A204.1 (cell line): Measurements from ENCODE around the gene OSBPL5.
"Not testable (repeated sequence)": the region's sequence is repeated elsewhere in the genome, so short reads cannot be mapped to it uniquely, and the experiment has no call there.

Source experiments
- FAIRE-seq: peaks from 2 replicates; lab custom pipeline; 2012; peaks lifted over from hg19 to GRCh38; lab: Jason Lieb, UNC

The OSBPL5 gene

DNA sequence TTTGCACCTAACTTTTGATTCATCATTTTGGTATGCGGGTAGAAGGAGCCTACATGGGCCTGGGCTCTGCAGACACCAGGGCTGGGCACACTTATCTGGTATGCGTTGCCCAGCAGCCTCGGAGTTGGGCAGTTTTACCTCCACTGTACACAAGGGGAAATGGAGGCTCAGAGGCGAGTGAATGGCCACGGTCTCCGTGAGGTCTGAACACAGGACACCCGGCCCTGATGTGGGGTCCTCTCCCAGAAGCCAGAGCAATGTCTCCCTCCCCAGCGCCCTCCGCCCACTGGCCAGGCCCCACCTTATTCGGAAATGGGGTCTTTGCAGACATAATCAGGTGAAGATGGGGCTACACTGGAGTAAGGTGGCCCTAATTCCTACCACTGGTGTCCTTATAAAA is 43.7 kb downstream of the OSBPL5 start:
- no peak for FAIRE-seq

DNA sequence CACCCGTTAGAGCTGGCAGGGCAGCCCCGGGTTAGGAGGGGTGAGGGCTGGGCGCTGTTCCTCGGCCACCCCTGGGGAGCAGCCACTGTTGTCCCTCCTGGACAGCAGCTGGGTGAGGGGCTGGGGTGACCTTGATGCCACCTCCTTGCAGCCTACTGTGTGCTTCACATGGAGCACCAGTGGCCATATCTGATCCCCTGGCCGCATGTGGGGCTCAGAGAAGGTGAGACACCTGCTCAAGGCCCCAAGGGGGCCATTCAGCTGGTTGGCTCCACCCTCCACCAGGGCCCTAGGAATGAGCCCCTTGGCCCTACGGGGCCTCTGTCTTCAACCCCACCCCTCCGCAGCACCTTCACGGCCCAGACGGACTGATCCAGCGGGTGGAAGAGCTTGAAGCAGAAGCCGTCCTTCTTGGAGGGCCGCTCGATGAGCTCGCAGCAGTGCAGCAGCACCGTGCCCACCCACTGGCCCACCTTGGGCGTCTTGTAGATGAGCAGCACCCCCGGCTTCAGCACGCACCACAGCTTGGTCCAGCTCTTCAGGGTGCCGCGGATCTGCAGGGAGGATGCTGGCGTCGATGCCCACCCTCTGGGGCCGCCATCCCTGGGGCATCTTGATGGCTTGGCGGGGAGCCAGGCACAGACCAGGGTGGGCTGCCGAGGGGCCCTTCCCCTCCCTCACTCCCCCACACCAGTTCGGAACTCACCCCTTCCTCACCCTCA is 44.9 kb downstream of the OSBPL5 start:
- FAIRE-seq, result no peak

DNA sequence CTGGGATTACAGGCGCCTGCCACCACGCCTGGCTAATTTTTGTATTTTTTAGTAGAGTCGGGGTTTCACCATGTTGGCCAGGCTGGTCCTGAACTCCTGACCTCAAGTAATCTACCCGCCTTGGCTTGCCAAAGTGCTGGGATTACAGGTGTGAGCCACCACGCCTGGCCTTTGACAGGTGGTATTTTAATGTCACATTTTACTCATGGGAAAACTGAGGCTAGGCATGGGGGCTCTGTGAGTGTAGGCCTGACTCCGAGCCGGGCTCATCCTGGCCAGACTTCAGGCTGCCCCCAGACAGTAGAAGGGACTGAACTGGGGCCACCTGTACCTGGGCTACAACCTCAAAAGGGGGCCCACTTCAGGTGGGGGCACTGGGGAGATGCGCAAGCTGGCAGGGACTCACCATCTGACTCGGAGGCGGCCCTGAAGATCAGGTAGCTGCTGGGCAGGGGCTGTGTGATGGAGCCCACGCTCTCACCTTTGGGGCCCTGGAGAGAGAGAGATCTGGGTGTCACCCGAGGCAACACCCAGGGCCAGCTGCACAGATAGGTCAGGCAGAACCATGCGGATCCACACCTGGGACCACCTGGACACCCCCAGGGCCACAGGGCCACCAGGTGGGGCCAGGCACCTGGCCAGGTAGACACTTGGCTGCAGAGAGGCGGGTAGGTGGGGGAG is 45.8 kb downstream of the OSBPL5 start:
- no peak for FAIRE-seq

DNA sequence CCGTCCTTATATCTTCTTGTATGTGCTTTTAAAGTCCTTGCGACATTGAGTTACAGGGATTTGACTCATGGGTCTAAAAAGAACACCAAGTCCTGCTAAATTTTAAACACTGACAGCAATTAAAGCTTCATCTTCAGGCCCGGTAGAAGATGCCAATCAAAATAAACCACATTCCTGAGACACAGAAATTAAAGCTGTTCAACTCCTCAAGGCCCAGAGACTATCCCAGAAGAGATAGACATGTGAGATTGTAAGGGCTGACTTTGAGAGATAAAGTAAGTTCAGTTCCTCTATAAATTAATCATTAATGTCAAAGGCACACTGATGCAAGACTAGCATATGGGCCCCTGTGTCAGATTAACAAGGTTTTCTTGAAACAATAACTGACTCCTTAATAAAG is 49.8 kb downstream of the OSBPL5 start:
- no peak for FAIRE-seq

DNA sequence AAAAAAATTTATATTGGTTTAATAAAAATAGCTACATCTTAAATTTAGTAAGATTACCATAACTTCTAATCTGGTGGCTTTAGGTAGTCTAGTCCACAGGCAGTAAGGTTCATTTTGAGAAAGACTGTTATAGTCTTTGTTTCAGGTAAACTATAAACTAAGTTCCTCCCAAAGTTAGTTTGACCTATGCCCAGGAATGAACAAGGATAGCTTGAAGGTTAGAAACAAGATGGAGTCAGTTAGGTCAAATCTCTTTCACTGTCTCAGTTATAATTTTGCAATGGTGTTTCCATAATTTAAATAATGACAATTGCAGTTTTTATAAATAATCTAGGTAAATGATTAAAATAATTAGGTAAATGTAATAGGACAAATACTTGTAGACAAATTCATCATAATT is 51.4 kb downstream of the OSBPL5 start:
- FAIRE-seq, result not testable (repeated sequence)

DNA sequence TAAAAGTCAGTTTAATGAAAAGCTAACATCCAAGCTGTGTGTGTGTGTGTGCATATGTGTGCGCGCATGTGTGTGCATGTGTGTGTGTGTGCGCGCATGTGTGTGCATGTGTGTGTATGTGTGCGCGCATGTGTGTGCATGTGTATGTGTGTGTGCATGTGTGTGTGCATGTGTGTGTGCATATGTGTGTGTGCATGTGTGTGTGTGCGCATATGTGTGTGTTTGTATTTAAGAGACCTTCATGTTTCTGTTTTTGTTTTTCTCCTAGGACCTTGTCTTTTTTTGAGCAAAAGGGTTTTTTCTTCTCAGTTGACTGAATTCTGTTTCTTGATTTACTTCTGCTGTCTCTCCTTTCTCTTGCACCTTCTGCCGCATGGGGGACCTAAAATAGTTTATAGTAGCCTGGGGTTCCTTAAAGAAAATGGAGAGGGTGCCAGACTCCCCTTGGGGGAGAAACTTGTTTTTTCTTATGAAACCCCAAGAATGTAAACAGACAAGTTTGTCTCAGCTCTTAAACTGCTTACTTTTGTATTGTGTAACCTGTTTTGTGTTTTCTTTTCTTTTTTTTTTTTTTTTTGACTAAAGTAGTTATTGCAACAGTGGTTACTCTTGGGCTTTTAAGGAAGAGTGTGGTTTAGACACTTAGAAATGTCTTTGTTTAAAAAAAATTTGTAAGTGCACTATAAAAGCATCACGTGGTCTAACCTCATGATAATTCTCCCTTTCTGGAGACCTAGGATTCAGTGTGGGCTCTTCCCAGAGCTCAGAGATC is 53.0 kb downstream of the OSBPL5 start:
- FAIRE-seq, result no peak

DNA sequence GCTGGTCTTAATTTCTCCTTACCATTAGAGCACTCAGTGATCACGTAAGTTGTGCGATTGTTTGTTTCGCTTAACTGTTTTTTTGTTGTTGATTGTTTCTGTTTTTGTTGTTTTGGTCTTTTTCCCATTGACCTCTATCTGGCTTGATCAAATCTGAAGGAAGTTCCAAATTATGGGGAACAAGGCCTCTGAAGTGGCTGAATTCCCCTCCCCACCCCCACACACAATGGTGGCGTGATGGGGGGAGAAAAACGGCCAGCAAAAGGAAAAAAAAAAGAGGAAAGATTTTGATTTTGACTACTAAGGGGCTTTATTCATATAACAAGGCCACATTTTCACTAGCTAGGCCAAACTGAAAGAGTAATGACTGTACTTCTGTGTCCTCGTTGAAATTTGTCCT is 53.6 kb downstream of the OSBPL5 start:
- no peak for FAIRE-seq

DNA sequence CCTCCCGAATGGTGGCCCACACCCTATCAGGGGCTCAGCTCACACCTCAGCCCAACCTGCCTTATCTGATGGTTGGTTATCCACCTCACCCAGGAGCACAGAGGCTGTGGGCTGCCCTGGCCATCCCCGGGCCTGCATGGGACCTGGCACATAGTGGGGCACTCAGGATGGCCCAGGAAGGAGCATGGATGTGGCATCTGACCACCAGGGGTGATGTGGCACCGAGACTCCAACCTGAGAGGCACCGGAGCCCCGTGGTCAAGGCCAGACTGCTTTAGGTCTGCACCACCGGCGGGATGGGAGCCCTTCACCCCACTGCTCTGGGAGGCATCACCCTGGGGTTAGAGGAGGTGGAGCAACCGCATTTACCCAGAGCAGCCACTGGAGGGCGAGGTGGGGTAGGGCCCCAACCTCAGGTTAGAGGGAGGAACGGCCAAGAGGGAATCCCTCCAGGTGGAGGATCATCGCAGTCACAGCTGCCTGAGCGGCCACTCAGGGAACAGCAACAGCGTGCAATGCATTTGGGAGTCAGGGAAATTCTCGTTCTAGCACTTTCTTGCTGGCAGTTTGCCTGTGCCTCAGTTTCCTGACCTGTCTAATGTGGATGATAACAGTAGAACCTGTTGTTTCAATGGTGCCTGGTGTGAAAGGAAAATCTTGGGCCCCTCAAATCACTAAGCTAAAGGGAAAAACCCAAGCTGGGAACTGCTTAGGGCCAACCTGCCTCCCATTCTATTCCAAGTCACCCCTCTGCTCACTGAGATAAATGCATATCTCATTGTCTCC is 55.0 kb downstream of the OSBPL5 start:
- no peak for FAIRE-seq

DNA sequence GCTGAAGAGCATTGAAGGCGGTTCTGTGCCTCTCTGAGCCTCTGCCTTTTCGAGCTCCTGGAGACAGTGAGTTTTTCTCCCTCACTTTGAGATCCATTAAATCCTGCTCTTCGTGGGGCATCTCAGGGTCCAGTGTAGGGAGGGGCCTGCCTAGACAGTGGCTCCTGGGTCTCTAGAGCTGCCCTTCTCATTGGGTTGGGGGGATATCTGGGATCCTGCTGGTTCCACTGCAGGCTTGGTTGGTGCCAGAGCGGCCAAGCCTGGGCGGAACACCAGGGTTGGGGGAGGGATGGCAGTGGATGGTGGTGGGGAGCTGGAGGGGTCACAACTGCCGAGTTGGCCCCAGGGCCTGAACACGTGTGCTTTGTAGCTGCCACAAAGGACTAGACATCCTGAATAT is 55.7 kb downstream of the OSBPL5 start:
- no peak for FAIRE-seq

DNA sequence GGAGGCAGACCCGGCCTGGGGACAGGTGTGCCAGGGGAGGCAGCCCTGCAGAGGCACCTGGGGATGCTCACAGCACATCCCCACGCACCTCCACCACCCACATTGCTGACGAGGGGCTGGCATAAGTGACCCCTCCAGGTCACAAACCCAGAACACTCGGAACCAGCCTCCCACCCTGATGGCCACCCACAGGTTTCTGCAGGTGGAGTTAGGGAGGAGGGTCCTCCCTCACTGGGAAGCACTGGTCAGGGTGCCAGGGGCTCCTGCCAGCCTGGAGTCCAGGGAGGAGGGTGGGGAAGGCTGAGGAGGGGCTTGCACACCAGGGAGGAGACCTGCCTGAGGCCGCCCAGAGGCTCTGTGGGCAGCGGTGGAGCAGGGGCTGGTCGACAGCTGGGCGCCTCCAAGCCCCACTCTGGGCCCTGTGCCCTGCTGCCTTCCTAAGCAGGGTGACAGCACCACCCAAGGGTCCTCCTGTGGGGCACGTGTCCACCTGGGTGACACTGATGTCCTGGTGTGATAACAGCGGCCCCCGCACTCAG is 56.9 kb downstream of the OSBPL5 start:
- no peak for FAIRE-seq

DNA sequence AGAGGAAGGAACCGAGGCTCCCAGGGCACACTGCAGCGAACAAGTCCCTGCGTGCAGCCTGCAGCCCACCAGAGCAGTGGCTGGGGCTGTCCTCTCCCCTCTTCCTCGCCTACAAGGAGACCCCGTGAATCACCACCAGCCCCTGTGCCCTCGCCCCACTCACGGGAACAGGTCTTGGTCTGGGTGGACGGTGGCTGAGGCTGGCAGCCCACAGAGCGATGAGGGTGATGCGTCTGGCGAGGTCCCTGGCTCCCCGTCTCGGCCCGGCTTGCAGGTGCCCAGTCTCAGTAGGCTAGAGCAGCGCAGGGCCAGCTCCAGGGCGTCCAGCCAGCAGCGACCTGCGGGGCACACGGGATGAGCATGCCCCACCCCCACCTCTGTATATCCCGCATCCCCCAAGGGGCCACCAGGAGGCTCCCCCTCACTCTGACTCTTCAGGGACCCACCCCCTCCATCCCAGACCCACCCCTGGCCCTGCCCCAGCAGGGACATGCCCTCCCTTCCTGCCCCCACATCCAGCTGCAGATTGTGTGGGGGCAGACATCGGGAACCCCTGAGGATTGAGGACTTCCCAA is 57.4 kb downstream of the OSBPL5 start:
- FAIRE-seq, result no peak

DNA sequence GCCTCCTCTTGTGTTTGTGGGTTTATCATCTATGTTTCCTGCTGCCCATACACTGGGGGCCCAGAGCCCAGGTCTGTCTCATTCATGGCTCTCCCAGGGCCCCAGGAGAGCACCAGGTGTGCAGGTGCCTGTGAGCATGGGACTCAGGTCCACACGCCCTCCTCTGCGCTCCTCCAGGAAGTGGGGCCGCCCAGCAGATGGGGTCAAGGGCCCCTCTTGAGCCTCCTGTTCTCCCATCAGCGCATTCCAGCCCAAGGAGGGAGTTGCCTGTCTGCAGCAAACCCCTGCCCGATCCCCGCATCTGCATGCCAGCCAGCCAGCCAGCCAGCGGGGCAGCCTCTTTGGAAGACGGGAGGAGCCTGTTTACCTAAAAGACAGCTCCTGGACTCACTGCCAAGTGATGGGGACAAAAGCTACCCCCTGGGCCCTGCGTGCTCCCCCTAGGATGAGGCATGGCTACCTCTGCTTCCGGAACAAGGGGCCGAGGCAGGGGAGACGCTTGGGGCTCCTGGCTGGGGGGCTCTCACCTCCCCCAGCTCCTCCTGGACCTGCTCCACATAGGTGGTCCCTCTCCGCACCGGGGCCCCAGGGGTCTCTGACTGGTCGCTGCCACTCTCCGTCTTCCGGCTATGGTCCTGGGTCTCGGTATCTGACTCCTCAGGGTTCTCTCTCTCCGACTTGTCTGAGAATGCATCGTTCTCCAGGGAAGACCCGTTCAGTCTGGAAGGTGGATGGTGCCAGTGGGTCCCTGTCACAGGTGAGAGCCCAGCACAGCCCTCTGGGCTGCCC is 58.2 kb downstream of the OSBPL5 start:
- FAIRE-seq, result no peak

DNA sequence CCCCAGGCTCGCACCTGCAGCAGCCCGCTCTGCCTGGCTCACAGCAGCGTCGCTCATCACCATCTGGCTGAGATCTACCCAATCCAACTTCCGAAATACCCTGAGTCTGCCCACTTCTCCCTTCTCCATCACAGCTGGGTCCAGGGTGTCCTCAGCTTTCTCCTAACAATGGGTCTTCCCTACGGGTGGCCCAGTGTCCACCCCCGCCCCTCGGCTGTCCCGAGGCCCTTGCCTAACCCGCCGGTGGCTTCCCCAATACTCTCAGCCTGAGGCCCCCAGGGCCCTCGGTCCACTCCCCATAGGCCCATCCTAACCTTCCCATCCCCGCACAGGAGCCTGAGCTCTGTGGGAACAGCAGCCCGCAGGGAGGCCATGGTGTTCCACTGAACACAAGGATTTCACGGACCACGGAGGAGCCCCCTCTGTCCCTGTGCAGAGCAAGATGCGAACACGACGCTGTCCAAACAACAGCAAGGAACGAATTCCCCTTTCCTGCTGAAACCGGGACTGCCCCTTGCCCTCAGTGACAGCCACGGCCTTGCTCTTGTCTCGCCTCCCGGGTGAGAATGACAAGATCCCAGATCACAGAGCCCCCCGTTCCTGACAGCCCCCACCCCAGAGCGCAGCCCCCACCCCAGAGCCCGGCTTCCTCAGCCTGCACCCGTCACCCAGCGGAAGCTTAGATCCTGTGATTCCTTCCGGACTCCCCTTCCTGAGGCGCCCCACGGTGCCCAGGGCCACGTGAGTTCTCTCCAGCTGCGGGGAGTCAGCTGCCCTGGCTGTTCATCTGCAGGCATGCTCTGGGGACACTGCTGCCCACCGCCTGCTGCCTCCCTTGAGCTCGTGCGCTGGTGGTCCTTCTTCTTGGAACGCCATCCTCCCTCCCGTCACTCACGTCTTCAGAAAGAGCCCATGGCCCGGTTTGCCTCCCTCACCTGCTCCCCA is 59.0 kb downstream of the OSBPL5 start:
- no peak for FAIRE-seq

DNA sequence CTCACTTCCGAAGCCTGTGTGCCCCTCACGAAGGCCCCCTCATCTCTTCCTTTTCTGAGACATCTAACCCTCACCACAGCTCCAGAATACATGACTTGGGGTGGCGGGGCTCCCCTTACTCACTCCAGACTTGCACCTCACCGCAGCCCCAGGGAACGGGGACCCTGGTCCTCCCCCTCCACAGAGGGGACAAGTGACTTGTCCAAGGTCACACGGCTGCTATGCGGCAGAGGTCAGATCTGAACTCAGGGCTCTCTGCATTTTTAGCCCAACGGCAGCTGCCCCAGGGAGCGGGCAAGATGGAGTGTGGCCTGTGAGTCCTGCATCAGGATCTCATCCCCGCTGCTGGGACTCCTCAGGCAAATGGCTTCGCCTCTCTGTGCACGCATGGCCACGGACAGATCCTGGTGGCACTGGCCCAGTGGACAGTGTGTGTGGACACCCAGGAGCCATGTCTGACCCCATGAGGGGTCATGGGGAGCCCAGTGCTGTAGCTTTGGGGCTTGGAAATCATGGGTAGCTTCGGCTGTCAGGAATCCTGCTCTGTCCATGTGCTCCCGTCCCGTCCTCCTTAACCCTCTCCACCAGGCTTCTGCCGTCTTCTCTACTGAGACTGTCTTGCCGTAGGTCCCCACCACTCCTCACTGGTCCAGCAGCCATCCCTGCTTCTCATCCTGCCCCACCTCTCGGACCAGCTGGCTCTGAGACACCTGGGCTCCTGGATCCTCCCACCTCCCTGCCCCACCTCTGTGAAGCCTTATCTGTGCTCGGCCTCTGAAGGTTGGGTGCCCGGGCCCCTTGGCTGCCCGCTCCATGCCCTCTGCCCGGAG is 59.9 kb downstream of the OSBPL5 start:
- FAIRE-seq, result no peak

DNA sequence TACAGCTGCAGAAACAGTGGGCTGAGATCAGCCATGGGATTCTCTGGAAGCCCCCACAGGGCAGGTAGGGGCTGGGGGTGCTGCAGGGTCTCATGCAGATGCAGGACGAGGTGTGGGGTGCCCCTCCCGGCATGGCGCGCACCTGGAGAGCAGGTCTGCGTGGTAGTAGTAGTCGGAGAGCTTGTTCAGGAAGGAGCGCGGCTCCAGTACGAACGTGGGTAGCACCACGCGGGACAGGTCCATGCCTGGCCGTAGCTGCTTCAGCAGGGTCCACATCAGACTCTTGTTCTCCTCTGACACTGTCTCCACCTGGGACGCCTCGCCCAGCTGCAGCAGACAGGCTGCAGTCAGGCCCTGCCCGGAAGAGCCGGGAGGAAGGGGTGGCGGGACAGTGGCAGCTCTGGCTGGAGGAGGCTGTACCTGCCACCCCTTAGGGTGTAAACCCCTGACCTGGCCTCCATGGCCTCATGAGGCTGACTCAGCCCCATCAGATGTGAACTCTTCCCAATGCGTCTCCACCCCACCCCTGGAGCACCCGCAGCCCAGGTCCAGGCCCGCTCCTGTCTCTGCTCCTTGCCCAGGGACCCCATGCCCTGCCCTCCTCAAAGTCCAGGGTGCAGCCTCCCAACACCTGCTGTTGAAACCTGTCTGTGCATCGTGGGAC is 60.9 kb downstream of the OSBPL5 start:
- FAIRE-seq, result no peak

DNA sequence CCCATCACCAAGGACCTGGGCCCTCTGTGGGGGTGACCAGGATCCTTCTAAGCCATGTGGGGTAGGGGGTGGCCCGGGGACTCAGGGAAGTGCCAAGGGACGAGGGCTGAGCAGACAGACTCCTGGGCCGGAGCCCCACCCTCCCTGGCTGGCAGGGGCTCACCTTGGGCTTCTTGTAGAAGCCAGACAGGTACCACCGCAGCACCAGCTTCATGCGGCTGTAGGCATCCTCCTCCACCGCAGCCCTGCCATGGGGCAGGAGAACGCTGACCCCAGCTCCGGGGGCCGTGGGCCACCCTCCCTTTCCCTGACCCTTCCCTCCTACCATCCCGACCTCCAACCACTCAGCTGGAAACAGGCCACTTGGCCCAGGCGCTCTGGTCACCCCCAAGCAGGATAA is 62.0 kb downstream of the OSBPL5 start:
- FAIRE-seq, result no peak

DNA sequence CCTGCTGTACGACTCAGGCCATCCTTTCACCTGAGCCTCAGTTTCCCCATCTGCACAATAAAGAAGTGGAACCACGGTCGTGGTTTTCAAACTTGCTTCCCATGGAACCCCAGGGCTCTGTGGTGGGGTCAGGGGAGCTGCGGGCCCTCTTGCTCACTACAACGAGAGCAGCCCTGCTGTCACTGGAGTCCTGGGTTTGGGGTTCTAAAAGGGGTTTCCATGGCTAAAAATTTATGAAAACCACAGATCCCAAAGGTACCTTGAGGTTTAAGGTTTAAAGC is 62.5 kb downstream of the OSBPL5 start:
- FAIRE-seq, result no peak

DNA sequence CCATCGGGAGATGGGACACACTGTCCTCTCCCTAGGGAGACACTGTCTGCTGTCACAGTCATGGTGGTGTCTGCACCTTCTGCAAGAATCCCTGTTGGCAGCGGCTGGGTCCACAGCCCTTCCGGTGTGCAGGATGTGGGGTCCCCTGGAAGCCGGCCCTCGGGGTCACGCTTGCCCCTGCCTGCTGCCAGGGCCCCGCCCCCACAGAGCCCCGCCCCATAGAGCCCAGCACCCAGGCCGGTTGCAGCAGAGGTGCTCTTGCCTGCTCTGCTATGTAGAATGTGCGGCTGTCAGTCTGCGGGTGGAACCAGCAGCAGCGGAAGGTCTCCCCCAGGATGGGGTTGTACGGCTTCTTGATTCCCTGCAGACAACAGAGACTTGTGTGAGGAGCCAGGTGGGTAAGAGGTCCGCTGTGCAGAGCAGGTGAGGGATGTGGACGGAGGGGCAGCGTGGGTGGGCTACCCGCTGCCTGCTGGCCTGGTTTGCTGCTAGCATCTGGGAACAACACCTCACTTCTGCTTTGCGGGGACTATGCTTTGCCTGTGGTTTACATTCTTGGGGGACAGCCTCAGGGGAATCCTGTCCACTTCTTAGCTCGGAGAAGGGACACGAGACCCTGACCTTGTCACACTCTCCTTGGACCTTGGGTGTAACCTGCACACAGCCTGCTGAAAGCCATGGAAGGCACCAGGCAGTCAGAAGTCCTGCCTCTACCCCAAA is 63.0 kb downstream of the OSBPL5 start:
- FAIRE-seq, result no peak
